Osteocyte (in vitro differentiated cells): ENCODE measurements around the gene NTNG1. TPM values are rescaled to one million over a fixed set of nuclear protein-coding genes. Genes with fewer than 3 reads are reported as not detected.

Experiments used
- DNase-seq: peaks from one replicate; pipeline ENCODE4 v3.0.0; 2021; ENCODE audit warnings: mixed read lengths; ENCODE audit not compliant: unreplicated experiment; ENCODE audit errors: extremely low spot score
- H3K27ac Mint-ChIP-seq: one replicate; pipeline ENCODE4 v1.8.0; 2021; ENCODE audit warnings: mild to moderate bottlenecking, mixed read lengths; ENCODE audit not compliant: unreplicated experiment
- H3K27me3 Mint-ChIP-seq: one replicate; pipeline ENCODE4 v1.8.0; 2021; ENCODE audit warnings: mixed read lengths; ENCODE audit not compliant: unreplicated experiment
- H3K36me3 Mint-ChIP-seq: one replicate; pipeline ENCODE4 v1.8.0; 2021; ENCODE audit warnings: mixed read lengths; ENCODE audit not compliant: unreplicated experiment
- H3K4me1 Mint-ChIP-seq: one replicate; pipeline ENCODE4 v1.8.0; 2021; ENCODE audit warnings: mixed read lengths; ENCODE audit not compliant: unreplicated experiment
- H3K4me3 Mint-ChIP-seq: one replicate; pipeline ENCODE4 v1.8.0; 2021; ENCODE audit warnings: mild to moderate bottlenecking, moderate library complexity, mixed read lengths; ENCODE audit not compliant: unreplicated experiment
- H3K9me3 Mint-ChIP-seq: one replicate; pipeline ENCODE4 v1.8.0; 2021; ENCODE audit warnings: mixed read lengths; ENCODE audit not compliant: unreplicated experiment
- total RNA-seq: library from RNA; stranded (reverse); gene quantifications from 2 replicates; pipeline ENCODE4 v1.2.1, GENCODE V29; 2021
- TF ChIP-seq, protein P1 (sequence below): fragments of 200-600 bp; sonication (generic); IDR thresholded peaks from 2 replicates; pipeline ENCODE4 v1.5.0; 2021; ENCODE audit warnings: antibody characterized with exemption, mild to moderate bottlenecking, moderate library complexity

Gene NTNG1
- total RNA-seq, 1 donor from 2014 or later: not detected

DNA sequence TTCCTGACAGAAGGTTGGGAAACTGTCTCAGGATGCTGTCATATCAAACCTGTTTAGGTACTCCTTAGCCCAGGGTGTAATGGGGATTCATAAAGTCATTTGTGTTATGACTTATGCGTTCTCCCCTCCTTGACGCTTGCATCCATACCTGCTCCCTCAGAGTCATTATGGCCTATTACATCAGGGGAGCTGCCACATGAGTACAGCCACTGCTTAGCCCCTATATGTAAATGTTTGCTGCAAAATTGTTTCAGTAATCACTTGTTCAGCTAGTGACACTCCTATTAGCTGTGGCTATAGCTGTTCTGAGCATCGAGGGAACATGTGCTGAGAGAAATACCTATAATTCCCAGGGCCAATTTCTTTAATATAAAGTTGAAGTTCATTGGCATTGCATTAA lies 10.5 kb downstream of the NTNG1 start:
- no peaks in the 10 kb centered on the region for H3K4me1 Mint-ChIP-seq
- H3K4me3 Mint-ChIP-seq: no peak overlapping the region
- H3K27ac Mint-ChIP-seq: no peak overlapping the region
- no peaks in the 10 kb centered on the region for H3K9me3 Mint-ChIP-seq
- no peak for DNase-seq
- TF ChIP-seq, protein P1, sequence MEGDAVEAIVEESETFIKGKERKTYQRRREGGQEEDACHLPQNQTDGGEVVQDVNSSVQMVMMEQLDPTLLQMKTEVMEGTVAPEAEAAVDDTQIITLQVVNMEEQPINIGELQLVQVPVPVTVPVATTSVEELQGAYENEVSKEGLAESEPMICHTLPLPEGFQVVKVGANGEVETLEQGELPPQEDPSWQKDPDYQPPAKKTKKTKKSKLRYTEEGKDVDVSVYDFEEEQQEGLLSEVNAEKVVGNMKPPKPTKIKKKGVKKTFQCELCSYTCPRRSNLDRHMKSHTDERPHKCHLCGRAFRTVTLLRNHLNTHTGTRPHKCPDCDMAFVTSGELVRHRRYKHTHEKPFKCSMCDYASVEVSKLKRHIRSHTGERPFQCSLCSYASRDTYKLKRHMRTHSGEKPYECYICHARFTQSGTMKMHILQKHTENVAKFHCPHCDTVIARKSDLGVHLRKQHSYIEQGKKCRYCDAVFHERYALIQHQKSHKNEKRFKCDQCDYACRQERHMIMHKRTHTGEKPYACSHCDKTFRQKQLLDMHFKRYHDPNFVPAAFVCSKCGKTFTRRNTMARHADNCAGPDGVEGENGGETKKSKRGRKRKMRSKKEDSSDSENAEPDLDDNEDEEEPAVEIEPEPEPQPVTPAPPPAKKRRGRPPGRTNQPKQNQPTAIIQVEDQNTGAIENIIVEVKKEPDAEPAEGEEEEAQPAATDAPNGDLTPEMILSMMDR: no peak
- H3K36me3 Mint-ChIP-seq: no peaks in the 10 kb centered on the region
- peaks cover under 1% of the 10 kb centered on the region for H3K27me3 Mint-ChIP-seq

DNA sequence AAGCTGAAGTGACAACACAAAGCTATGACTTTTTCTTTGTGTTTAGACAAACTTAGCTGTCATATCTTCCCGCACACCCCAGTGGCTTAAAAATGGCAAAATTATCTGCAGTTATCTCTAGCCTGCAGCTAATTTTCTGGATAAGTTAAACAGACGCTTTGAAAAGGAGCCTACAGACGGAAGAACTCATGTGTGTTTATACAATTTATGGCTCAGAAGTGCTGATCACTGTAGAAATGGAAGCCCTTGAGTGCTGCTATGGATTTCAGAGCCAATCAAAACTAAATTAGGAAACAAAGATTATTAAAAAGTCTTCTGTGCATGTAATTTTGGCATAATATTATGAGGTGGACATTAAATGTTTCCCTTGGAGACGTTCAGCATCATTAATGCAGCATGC lies 11.6 kb downstream of the NTNG1 start:
- Mint-ChIP-seq H3K9me3 (no peaks in the 10 kb centered on the region), H3K36me3 (no peaks in the 10 kb centered on the region), H3K4me1 (no peaks in the 10 kb centered on the region), H3K27ac (no peak overlapping the region), H3K4me3 (no peak overlapping the region), H3K27me3 (no peaks in the 10 kb centered on the region)
- TF ChIP-seq, protein P1: no peak
- DNase-seq: no peak

- Mint-ChIP-seq H3K27ac (no peak overlapping the region), H3K4me3 (no peak overlapping the region), H3K9me3 (no peaks in the 10 kb centered on the region), H3K36me3 (no peaks in the 10 kb centered on the region), H3K4me1 (no peaks in the 10 kb centered on the region), H3K27me3 (no peaks in the 10 kb centered on the region)
- DNase-seq: no peak
- TF ChIP-seq, protein P1: no peak
Observed at GRCh38 chr1:107153014-107153413, 12.2 kb downstream of the NTNG1 start.

- Mint-ChIP-seq H3K27me3 (peaks cover 3% of the 10 kb centered on the region), H3K36me3 (no peaks in the 10 kb centered on the region), H3K9me3 (no peaks in the 10 kb centered on the region), H3K4me3 (no peak overlapping the region), H3K4me1 (no peaks in the 10 kb centered on the region), H3K27ac (no peak overlapping the region)
- TF ChIP-seq, protein P1: no peak
- no peak for DNase-seq
Observed at GRCh38 chr1:107158496-107158895, 17.7 kb downstream of the NTNG1 start.

GRCh38 chr1:107158991-107159390 lies 18.2 kb downstream of the NTNG1 start:
- no peaks in the 10 kb centered on the region for H3K36me3 Mint-ChIP-seq
- no peak overlapping the region for H3K4me3 Mint-ChIP-seq
- no peaks in the 10 kb centered on the region for H3K4me1 Mint-ChIP-seq
- peaks cover 3% of the 10 kb centered on the region for H3K27me3 Mint-ChIP-seq
- no peak for DNase-seq
- H3K9me3 Mint-ChIP-seq: peaks cover under 1% of the 10 kb centered on the region
- TF ChIP-seq, protein P1: no peak
- H3K27ac Mint-ChIP-seq: no peak overlapping the region
